Mesenteric fat pad (tissue), 1 donor: ENCODE results near the gene RALGAPB. TPM values are rescaled to one million over a fixed set of nuclear protein-coding genes. Genes with fewer than 3 reads are reported as not detected.
"Not testable (repeated sequence)": the region's sequence is repeated elsewhere in the genome, so short reads cannot be mapped to it uniquely, and the experiment has no call there.

Experiments
- DNase-seq: peaks from one replicate; pipeline ENCODE4 v3.0.0-alpha.2; 2020; ENCODE audit warnings: low spot score
- total RNA-seq: library from RNA; stranded (reverse); fragmentation: NEBNext Ultra II Directional; extraction: Animal tissue kit (Norgen Biotek cat#: 25700); gene quantifications from one replicate; pipeline ENCODE4 v1.2.1, GENCODE V29; 2021
- donor health status: DM: yes; HTN: yes; CAD: no.

The RALGAPB gene
- total RNA-seq, 1 donor from 2014 or later, result 29.7 TPM

DNA sequence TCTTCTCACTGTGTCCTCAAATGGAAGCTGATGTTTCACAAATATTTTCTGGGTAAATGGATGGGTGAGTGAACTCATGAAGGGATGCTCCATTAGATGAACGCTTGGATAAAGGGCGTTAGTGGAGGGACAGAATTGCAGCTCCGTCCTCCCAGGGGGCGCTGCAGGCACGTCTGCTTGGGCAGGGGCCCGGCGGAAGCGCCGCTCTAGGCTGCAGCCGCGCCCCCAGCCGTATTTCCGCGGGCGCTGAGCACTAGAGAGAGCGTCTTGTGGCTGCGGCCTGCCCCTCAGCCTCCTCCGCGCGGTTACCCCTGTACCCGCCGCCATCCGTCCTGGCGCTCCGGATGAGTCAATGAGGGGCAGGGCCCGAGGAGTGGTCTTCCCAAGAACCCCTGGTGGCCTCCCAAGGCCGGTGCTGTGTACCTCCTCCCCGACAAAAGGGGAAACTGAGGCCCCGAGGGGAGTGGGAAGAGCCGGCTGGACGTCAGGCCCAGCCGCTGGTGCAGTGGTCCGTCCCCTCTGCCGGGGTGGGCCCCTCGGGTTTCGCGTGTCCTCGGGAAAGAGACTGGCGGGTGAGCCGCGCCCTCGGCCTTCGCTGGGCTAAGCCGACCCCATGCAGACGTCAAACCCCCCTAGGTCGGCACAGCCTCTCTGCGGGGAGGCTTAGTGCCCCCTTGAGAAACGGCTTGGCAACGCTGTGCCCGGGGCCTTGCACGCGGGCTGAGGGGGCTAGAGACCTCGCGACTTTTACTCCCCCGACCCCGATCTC lies 26.0 kb upstream of the RALGAPB start:
- DNase-seq, result peak; percentile 97

DNA sequence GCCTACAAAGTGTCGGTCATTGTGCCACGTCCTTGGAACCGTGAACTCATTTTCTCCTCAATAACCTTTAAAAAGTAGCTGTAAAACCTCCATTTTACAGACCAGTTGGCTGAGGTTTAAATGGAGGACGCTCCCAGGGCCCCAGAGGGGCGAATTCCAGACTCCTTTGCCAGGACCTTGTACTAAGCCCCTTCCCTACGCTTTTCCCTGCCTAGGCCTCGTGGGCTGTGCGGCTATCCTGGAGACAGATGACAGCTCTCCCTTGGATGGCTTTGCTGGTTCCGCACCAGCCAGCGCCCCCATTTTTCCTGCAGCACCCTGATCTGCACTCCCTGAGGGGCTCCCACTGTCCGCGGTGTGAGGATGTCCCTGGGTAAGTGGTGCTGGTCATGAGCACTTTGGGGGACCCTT lies 25.4 kb upstream of the RALGAPB start:
- no peak for DNase-seq

DNA sequence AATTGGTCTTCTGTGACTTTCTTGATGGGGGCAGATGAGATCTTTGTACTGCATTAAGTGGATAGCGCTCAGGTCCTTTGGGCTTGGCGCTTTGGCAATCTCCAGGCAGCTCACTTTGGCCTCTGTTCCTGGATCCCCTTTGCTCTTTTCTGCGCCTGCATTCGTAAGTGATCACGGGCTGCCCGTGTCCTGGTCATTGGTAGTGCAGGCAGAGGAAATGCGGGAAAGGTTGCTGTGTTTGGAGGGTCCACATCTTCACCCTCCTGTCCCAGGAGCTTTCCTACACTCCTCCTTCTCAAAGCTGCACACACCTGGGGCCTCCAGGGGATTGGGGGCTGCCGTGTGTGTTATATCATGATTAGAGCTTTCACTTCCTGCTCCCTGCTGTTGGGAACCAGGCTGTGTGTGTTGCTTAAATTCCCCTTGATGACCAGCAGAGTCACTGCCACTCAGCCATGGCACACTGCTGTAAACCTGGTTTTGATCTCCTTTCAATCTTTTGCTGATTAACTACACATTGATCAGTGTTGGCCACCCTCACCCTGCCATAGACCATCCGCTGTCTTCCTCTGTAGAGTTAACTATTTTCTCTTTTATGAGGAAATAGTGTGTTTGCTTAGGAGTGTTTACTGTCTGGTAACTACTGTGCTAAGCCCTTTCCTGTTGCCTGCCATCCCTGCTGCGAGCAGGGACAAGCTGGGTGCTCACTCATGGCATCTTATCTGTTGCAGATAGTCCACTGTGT lies 24.5 kb upstream of the RALGAPB start:
- DNase-seq, result no peak

DNA sequence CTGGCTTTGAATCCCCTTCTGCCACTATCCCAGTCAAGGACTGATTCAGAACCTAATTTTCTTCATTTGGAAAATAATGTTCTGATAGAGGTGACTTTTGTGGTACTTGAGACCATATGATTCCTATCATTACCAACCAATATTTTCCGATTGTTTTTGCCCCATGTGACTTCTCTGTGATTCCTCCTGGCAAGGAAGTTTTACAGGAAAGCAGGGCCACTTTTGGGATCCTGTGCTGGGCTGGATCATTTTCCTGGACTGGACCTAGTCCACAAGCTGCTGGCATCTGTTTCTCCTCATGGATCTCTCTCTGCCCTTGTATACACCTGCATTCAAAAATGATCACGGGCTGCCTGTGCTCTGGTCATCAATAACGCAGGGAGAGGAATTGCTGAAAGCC lies 23.6 kb upstream of the RALGAPB start:
- DNase-seq, result no peak

DNA sequence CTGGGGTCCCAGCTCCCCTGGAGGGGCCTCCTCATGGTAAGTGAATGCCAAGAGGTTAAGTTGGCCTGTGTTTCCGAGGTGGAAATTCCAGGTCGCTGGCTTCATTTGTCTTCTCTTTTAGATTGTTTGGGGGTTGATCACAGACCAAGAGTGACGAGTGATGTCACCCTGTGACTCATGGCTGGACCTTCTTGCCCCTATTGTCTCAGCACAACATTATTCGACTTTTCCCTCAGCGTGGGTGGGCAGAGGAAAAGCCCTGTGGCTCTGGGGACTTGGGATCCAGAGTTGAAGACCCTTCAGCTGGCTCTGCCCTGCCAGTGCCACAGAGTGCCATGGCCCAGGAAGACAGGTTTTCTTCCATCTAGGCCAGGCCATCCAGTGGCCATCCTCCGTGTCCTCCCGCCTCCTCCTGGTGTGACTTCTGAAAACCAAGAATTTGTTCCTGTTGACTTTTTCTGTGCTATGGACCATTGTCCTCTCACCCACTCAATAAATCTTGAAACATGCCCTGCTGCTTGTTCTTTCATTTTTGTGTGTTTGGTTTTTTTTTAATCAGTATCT lies 22.1 kb upstream of the RALGAPB start:
- DNase-seq, result no peak

DNA sequence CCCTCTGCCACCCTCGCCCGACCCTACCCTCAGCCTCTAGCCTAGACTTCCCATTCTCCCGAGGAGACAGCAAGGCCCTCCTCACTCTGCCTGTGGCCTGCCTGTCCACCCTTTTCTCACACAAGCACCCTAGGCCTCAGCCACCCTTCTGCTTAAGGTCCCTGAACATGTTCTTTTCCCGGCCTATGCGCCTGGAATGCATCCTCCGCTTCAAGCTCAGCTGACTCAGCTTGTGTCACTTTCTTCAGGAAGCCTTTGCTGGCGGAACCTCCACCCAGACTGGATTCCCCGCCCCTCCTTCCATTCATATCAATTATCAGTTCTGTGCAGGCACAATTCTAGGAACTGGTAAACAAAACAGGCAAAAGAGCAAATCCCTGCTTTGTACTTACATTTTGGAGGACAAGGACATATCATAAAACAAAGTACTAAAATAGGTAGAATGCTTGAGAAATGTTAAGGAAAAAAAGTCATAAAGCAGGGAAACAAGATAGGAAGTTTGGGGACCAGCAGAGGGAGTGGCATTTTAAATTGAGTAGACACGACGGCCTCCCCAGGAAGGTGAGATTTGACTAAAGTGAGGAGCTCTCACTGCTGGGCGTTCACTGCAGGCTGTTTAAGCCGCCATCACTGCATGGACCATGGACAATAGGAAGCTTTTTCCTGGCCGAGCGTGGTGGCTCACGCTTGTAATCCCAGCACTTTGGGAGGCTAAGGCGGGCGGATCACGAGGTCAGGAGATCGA lies 19.6 kb upstream of the RALGAPB start:
- no peak for DNase-seq

DNA sequence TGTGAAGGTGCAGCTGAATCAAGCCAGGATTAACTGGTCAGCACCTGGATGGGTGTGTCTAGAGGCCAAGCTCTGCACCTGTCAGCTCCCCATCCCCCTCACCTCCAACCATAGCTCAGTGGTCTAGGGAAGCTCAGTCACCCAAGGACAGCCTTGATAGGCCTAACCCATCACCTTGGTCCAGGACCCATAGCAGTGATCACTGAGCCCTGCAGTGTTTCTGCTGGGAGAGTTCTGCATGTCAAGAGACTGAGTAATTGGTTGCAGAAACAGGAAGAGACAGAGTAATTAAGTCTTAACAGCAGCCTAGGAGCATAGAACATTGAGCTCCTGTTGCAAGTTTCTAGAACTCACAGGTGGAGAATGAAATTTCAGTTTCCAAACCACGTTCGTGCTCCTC lies 18.7 kb upstream of the RALGAPB start:
- DNase-seq, result peak; percentile 33

DNA sequence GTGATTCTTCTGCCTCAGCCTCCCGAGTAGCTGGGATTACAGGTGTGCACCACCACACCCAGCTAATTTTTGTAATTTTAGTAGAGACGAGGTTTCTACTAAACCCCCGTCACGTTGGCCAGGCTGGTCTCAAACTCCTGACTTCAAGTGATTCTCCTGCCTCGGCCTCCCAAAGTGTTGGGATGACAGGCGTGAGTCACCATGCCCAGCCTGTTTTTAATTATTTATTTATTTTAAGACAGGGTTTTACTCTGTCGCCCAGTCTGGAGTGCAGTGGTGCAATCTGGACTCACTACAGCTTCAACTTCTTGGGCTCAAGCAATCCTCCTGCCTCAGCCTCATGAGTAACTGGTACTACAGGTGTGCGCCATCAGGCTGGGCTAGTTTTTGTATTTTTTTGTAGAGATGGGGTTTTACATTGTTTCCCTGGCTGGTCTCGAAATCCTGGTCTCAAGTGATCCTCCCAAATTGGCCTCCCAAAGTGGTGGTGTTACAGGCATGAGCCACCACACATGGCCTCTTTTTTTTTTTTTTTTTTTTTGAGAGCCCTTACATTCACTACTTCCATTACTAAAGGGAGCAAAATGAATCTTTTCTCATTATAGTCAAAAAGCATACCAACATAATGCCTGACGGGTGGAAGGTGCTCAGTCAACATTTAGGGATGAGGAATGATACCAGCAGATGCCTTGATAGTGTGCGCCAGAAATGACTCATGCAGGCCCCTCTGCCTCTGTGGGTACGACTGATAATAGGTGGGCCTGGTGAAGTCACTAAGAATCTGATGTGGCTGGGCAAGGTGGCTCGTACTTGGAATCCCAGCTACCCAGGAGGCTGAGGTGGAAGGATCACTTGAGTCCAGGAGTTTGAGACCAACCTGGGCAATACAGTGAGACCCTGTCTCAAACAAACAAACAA lies 17.8 kb upstream of the RALGAPB start:
- peak; percentile 68 for DNase-seq

DNA sequence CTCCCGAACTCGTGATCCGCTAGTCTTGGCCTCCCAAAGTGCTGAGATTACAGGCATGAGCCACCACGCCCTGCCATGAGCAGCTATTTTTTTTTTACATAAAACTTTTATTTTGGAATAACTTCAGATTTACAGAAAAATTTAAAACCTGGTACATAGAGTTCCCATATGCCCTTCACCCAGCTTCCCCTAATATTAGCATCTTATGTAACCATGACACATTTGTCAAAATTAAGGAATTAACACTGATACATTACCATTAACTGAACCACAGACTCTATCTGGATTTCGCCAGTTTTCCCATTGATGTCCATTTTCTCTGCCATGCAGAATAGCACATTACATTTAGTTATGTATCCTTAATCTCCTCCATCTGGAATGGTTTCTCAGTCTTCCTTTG lies 14.3 kb upstream of the RALGAPB start:
- no peak for DNase-seq

DNA sequence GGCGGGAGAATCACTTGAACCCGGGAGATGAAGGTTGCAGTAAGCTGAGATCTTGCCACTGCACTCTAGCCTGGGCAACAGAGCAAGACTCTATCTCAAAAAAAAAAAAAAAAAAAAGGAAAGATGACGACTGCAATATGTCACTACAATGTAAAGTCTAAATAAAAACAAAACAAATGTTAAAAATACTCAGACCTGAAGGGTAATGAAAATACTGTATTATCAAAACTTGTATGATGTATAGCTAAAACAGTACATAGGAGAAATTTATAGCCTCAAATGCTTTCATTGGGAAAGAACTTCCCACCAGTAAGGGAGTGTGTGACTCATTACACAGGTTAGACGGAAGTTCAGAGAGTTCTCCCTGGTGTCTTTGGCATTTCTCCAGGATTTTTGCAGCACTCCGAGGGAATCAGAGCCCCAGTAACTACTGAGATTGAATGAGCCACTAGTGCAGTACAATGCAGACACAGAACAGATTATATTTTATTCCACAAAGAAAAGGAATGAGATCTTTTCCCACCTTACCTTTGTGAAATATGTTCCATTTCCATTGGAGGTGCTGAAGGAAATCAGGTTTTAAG lies 12.5 kb upstream of the RALGAPB start:
- no peak for DNase-seq

DNA sequence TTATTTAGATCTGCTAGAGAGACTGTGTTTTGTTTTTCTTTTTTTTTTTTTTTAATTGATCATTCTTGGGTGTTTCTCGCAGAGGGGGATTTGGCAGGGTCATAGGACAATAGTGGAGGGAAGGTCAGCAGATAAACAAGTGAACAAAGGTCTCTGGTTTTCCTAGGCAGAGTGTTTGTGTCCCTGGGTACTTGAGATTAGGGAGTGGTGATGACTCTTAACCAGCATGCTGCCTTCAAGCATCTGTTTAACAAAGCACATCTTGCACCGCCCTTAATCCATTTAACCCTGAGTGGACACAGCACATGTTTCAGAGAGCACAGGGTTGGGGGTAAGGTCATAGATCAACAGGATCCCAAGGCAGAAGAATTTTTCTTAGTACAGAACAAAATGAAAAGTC lies 12.0 kb upstream of the RALGAPB start:
- DNase-seq, result not testable (repeated sequence)

DNA sequence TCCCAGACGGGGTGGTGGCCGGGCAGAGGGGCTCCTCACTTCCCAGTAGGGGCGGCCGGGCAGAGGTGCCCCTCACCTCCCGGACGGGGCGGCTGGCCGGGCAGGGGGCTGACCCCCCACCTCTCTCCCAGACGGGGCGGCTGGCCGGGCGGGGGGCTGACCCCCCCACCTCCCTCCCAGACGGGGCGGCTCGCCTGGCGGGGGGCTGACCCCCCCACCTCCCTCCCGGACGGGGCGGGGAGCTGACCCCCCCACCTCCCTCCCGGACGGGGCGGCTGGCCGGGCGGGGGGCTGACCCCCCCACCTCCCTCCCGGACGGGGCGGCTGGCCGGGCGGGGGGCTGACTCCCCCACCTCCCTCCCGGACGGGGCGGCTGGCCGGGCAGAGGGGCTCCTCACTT lies 11.5 kb upstream of the RALGAPB start:
- peak; percentile 11 for DNase-seq

DNA sequence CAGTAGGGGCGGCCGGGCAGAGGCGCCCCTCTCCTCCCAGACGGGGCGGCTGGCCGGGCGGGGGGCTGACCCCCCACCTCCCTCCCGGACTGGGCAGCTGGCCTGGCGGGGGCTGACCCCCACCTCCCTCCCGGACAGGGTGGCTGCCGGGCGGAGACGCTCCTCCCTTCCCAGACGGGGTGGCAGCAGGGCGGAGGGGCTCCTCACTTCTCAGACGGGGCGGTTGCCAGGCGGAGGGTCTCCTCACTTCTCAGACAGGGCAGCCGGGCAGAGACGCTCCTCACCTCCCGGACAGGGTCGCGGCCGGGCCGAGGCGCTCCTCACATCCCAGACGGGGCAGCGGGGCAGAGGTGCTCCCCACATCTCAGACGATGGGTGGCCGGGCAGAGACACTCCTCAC lies 11.1 kb upstream of the RALGAPB start:
- DNase-seq, result peak; percentile 55

DNA sequence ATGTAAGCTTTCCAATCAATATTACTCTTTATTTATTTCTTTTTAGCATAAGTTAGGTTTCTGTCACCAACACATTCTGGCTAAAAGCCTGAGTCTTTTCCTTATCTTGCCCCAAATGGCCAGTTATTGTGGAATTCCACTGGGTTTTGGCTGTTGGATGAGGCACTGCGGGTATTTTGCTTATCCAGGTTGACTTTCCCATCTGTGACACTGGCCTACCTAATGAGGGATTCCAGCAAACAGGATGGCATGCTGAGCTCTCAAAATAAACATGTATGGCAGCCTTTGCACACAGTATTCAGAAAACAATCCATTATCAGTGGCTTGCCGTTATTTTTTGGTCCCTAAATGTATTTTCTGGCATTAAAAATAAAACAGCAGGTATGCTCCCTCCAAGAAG lies 6.5 kb upstream of the RALGAPB start:
- DNase-seq, result no peak

DNA sequence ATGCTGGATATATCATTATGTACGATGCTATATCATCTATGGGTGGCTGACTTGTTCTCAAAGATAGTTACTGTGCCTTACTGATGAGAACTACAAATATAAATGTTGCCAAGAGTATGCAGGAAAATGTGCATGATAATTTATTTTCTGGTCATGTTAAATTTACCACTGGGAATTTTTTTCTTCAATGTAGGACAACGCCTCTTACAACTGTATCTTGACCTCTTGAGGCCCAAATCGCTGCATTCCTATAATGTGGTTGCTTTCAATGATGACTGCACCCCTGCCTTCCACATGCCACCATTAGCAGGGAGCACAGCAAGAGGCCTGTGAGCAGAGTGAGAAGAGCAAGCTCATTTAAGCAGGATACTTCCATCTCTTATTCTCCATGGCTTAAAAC lies 5.7 kb upstream of the RALGAPB start:
- DNase-seq, result no peak

DNA sequence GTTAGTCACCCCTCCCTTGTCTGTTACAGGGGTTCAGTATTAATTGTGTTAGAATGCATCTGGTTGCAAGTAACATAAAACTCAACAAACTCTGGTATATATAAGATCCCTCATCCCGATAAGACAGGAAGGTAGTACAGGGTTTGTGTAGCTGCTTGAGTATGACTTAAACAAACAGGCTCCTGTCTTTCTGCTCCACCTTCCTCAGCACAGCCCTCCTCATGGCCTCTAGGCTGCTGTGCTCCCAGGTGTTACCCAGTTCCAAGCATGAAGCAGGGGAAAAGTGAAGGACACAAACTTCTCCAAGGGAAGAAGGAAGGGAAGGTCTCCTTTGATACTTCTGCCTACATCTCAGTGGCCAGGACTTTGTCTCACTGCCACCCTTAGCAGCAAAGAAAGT lies 1.4 kb upstream of the RALGAPB start:
- DNase-seq, result no peak

DNA sequence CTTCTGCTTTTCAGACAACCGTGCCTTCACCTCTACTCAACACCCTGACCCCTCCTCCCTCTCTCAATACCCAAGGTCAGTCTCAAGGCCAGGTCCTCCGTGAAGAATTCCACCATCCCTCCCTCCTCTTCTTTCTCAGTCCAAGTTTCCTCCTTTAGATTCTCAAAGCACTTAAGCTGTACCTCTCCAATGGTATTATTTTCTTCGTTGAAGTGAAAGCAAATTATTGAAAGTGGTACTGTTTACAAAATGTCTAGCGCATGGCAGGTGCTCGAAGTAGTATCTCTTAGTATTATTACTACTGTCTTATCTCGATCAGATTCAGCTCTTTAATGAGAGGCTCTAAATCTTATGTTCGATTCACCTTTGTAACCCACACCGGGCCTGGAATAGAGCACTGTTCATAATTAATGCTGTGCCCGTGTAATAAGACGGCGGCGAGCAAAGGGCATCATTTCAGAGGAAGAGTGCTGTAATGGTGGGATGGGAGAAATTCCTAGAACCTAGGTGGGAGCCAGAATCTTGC lies 593 bp upstream of the RALGAPB start:
- no peak for DNase-seq

DNA sequence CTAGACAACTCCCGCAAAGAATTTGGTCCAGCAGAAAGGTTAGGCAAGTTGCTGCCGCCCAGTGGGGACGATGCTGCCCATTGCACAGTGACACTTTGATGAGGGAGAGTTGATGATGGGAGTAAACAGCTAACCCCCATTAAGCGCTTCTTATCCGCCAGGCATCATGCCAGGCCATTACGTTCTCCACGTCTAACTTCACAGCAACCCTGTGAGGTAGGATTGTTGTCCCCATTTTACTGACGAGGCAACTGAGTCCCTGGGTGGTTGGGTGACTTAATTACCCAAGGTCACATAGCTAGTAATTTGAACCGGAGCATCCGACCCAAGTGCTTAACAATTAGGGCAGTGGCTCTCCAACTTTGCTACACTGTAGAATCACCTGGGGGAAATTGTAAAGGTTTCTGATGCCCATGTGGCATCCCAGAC lies 738 bp downstream of the RALGAPB start:
- DNase-seq, result no peak

DNA sequence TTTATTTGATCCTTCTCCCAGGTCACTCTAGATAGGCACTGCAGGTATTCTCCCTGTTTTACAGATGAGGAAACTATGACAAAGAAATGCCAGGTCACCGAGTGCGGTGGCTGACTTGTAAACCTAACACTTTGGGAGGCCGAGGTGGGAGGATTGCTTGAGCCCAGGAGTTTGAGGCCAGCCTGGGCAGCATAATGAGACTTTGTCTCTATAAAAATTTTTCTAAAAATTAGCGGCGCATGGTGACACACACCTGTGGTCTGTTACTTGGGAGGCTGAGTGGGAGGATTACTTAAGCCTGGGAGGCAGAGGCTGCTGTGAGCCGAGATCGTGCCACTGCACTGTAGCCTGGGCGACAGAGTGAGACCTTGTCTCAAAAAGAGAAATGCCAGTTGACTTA lies 5.1 kb downstream of the RALGAPB start:
- DNase-seq, result no peak

DNA sequence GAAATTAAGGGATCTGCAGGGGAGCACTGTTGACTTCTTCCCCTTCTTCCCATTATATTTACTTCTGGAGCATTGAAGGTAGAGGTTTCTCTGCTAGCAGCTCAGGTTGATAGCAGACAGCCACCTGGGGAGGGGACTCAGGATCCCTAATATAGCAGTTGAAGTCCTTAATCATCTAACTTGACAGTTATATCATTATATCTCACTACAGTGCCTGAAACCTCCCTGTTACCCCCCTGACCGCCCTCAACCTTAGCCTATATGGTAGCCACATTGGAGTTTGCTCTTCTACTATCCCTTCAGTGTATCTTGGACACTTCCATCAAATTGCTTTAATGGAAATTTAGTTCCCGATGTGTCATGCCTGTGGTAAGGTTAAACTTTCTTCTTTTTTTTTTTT lies 7.0 kb downstream of the RALGAPB start:
- no peak for DNase-seq
